HepG2 (cell line): ENCODE results near the gene CA12. TPM values are rescaled to one million over a fixed set of nuclear protein-coding genes. Genes with fewer than 3 reads are reported as not detected.

Experiments
- ATAC-seq: fragments of 200-7000 bp; cut with Tn5 transposase; 3 replicates; pipeline ENCODE4 v1.9.1; 2020; ENCODE audit warnings: mild to moderate bottlenecking, moderate library complexity
- BruUV-seq: library from RNA; stranded (reverse); fragments of 400-500 nt; replicated peaks from 2 replicates; lab custom pipeline; 2021; lab: Mats Ljungman, UMichigan
- CTCF ChIA-PET: fragments of 300-600 bp; formaldehyde crosslinking; extraction: SDS; loops from one replicate; lab custom pipeline; 2021; ENCODE audit warnings: low total read pairs, inconsistent platforms, low intra/inter-chr PET ratio; lab: Yijun Ruan, JAX
- POLR2A ChIA-PET: fragments of 350-600 bp; sonication (Branson Sonifier 250); formaldehyde crosslinking; loops from one replicate; lab custom pipeline; 2020; ENCODE audit warnings: antibody characterized with exemption, inconsistent platforms; lab: Yijun Ruan, JAX
- DNase-seq: peaks from one replicate; pipeline ENCODE4 v3.0.0-alpha.2; 2015; ENCODE audit warnings: low spot score
- FAIRE-seq: peaks from 3 replicates; lab custom pipeline; 2011; peaks lifted over from hg19 to GRCh38; lab: Jason Lieb, UNC
- H2AFZ ChIP-seq: one replicate; pipeline ENCODE4 v1.6.1; 2011; ENCODE audit warnings: low read length, inconsistent platforms
- H3K27ac ChIP-seq: fragments of 300-600 bp; 3 replicates; pipeline ENCODE4 v1.8.0; 2011; ENCODE audit warnings: mixed run types, mild to moderate bottlenecking, mixed read lengths, low read length, inconsistent platforms; ENCODE audit not compliant: insufficient read depth; ENCODE audit errors: extremely low read length
- H3K27me3 ChIP-seq, 2 experiments: fragments of 200-600 bp in 1 of 2; 2 replicates in 1 of 2; 3 replicates in 1 of 2; pipeline versions ENCODE4 v1.6.0 to v1.8.0; 2011; ENCODE audit warnings: low read length in 2 of 2, mild to moderate bottlenecking in 2 of 2, moderate library complexity in 2 of 2, inconsistent platforms in 1 of 2; ENCODE audit not compliant: insufficient read depth in 2 of 2, control insufficient read depth in 1 of 2
- H3K36me3 ChIP-seq, 2 experiments: fragments of 200-600 bp in 1 of 2; replicated peaks in 1 of 2; 2 replicates in 1 of 2; 3 replicates in 1 of 2; pipeline versions ENCODE4 v1.5.1 to v1.8.0; 2011; ENCODE audit warnings: low read length in 2 of 2, inconsistent platforms in 1 of 2; ENCODE audit not compliant: insufficient read depth in 2 of 2, control insufficient read depth in 1 of 2
- H3K4me1 ChIP-seq: 2 replicates; pipeline ENCODE4 v1.5.1; 2012; ENCODE audit warnings: low read length, inconsistent platforms; ENCODE audit not compliant: insufficient read depth
- H3K4me2 ChIP-seq: 2 replicates; pipeline ENCODE4 v1.6.0; 2011; ENCODE audit warnings: low read depth, low read length, inconsistent platforms
- H3K4me3 ChIP-seq, 3 experiments: fragments of 200-600 bp in 1 of 3; sonication (generic), shearing (Covaris generic) in 1 of 3; replicated peaks in 1 of 3; 2 replicates each; pipeline ENCODE4 v1.5.1; 2011 to 2016; ENCODE audit warnings: low read length in 3 of 3, inconsistent platforms in 2 of 3, low read depth in 2 of 3, mild to moderate bottlenecking in 2 of 3, control low read depth in 1 of 3, mixed read lengths in 1 of 3; ENCODE audit not compliant: insufficient read depth in 1 of 3
- H3K79me2 ChIP-seq: one replicate; pipeline ENCODE4 v1.6.1; 2011; ENCODE audit warnings: low read length, inconsistent platforms; ENCODE audit not compliant: insufficient read depth
- H3K9ac ChIP-seq: 2 replicates; pipeline ENCODE4 v1.6.0; 2011; ENCODE audit warnings: mild to moderate bottlenecking, low read depth, low read length, inconsistent platforms; ENCODE audit not compliant: insufficient read depth
- H3K9me3 ChIP-seq: 2 replicates; pipeline ENCODE4 v1.5.1; 2012; ENCODE audit warnings: mild to moderate bottlenecking, low read length
- H4K20me1 ChIP-seq: 2 replicates; pipeline ENCODE4 v1.6.0; 2011; ENCODE audit warnings: inconsistent platforms, mild to moderate bottlenecking, low read length, moderate library complexity; ENCODE audit not compliant: insufficient read depth
- CCDC6 ChIP-seq: sonication (generic); formaldehyde crosslinking; IDR thresholded peaks from 2 replicates; pipeline ENCODE4 v1.8.1; 2022; ENCODE audit warnings: mild to moderate bottlenecking, missing genetic modification reagents, moderate library complexity
- FOSL2 ChIP-seq: sonication (generic); formaldehyde crosslinking; IDR thresholded peaks from 2 replicates; pipeline ENCODE4 v1.4.0; 2020; ENCODE audit warnings: missing genetic modification reagents
- FOXA3 ChIP-seq: IDR thresholded peaks from 2 replicates; pipeline ENCODE4 v1.6.1; 2016; ENCODE audit warnings: missing genetic modification reagents, missing compliant biosample characterization
- HMG20B ChIP-seq: conservative IDR thresholded peaks from 2 replicates; pipeline ENCODE4 v1.6.1; 2016; ENCODE audit warnings: missing genetic modification reagents, missing compliant biosample characterization
- TBX3 ChIP-seq: fragments of 450-650 bp; IDR thresholded peaks from 2 replicates; pipeline ENCODE4 v1.6.1; 2017; ENCODE audit warnings: antibody characterized with exemption, mild to moderate bottlenecking, inconsistent platforms, borderline replicate concordance
- TCF7 ChIP-seq: sonication (generic); IDR thresholded peaks from 2 replicates; pipeline ENCODE4 v1.6.1; 2016; ENCODE audit warnings: antibody characterized with exemption, low read depth
- WIZ ChIP-seq: sonication (generic); formaldehyde crosslinking; IDR thresholded peaks from 2 replicates; pipeline ENCODE4 v1.5.1; 2020; ENCODE audit warnings: mild to moderate bottlenecking, missing genetic modification reagents
- ZNF260 ChIP-seq: sonication (generic); formaldehyde crosslinking; IDR thresholded peaks from 2 replicates; pipeline ENCODE4 v1.4.0; 2020; ENCODE audit warnings: missing genetic modification reagents, low read depth, mild to moderate bottlenecking, borderline replicate concordance
- ZNF407 ChIP-seq: sonication (generic); formaldehyde crosslinking; IDR thresholded peaks from one replicate; pipeline ENCODE4 v1.5.1; 2020; ENCODE audit warnings: mild to moderate bottlenecking, missing genetic modification reagents; ENCODE audit errors: not compliant biosample characterization
- ZNF570 ChIP-seq: sonication (generic); formaldehyde crosslinking; IDR thresholded peaks from 2 replicates; pipeline ENCODE4 v1.4.0; 2020; ENCODE audit warnings: mild to moderate bottlenecking, missing genetic modification reagents, borderline replicate concordance
- whole genome bisulfite sequencing: methylation state at CpG from one replicate; pipeline ENCODE4 v1.1.6; 2017; ENCODE audit warnings: low lambda C conversion rate; 5-methylcytosine and 5-hydroxymethylcytosine counted together
- in situ Hi-C: cut with HindIII; loops from 2 replicates; pipeline ENCODE4 v1.10.0; 2017; ENCODE audit warnings: low pct_unique_long_range_greater_than_20kb; ENCODE audit not compliant: extremely low pct_ligation_motif_present
- intact Hi-C: fragments of 100-400 bp; cut with micrococcal nuclease; formaldehyde crosslinking; loops from one replicate; pipeline ENCODE4 v1.10.0; 2022; ENCODE audit not compliant: unreplicated experiment
- polyA plus RNA-seq, 8 experiments: library from polyadenylated mRNA; depleted of rRNA in 3 of 8; stranded (reverse) in 7 of 8; unstranded in 1 of 8; fragments of >200 nt; fragmentation: Illumina TruSeq in 4 of 8; extraction: Trizol in 4 of 8; gene quantifications; 2 replicates each; pipeline versions ENCODE4 v1.2.1 to v1.2.3, GENCODE V29; 2011 to 2016; ENCODE audit warnings: low read depth in 4 of 8, missing spikeins in 1 of 8, mixed read lengths in 1 of 8; ENCODE audit not compliant: insufficient read depth in 1 of 8
- total RNA-seq, 5 experiments: library from RNA; depleted of rRNA; stranded (reverse); fragments of >200 nt; fragmentation: Illumina TruSeq; extraction: Trizol; gene quantifications; 2 replicates each; pipeline ENCODE4 v1.2.3, GENCODE V29; 2016; ENCODE audit warnings: low read depth in 1 of 5

CA12 gene
- total and polyA plus RNA-seq, 2 of the 13 experiments (the other 11 are each of a cell fraction or from before 2014, with no cell fraction given), result 0.07 to 0.20 TPM

GRCh38 chr15:63392361-63393009, 10.8 kb upstream of the CA12 start:
- Histone ChIP-seq H3K9me3 (no peaks in the 10 kb centered on the region), H3K79me2 (no peaks in the 10 kb centered on the region), H4K20me1 (no peaks in the 10 kb centered on the region), H3K4me3 (no peak overlapping the region), H2AFZ (no peak overlapping the region), H3K4me1 (peaks cover 41% of the 10 kb centered on the region), H3K9ac (no peak overlapping the region), H3K36me3 (no peaks in the 10 kb centered on the region), H3K4me2 (no peak overlapping the region; the same call in 1 of the 2 replicates), H3K27ac (no peak overlapping the region)
- ChIA-PET CTCF (no interaction called here), POLR2A (no interaction called here)
- no peak for ATAC-seq
- no peak for FAIRE-seq
- intact Hi-C loops, result no loop called here
- DNase-seq, result no peak
- WGBS, result 3% methylated on average over 7 of the region's 7 CpGs
- TF ChIP-seq FOSL2 (CRISPR knock-in tag) (no peak), TBX3 (no peak), ZNF570 (no peak), ZNF260 (CRISPR knock-in tag) (no peak), FOXA3 (CRISPR knock-in tag) (no peak), HMG20B (CRISPR knock-in tag) (no peak), CCDC6 (no peak), WIZ (CRISPR knock-in tag) (no peak)
- TF ChIP-seq, all 625 proteins: peak for 0
- no TSS peak for BruUV-seq
- H3K27me3 ChIP-seq, result peaks cover 0 to 35% of the 10 kb centered on the region in 2 experiments; a peak in 1 of 5 replicates
- in situ Hi-C loops, result no loop called here

DNA sequence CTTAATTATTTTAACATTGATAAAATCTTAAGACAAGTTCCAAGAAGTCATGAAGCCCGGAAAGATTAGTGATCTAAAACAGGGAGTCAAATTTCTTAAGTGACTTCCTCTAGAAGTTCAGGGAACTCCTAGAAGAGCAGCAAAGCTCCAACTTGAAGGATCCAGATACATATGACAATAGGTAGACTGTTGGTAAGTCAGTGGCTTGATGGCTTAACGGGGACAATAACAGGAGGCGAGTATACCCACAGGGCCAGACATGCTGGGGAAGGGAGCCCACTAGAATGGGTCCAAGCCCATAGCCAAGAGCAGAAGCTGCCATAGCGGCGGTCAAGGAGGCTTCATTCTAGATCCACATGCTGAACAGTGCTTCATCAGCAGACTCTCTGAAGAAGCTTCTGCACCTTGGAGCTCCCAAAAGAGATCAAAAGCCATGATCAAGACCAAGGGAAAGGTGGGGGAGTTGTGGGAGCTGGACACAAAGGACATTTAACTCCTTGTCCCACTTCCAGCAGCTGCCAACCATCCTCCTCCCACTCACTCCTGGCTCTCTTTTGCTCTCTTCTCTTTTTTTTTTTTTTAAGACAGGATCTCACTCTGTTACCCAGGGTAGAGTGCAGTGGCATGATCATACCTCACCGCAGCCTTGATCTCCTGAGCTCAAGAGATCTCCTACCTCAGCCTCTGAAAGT, 10.2 kb upstream of the CA12 start:
- intact Hi-C loops (no loop called here), in situ Hi-C loops (no loop called here)
- ChIA-PET CTCF (no interaction called here), POLR2A (no interaction called here)
- no peak overlapping the region for H2AFZ ChIP-seq
- no peak overlapping the region for H3K4me2 ChIP-seq
- H3K79me2 ChIP-seq, result no peaks in the 10 kb centered on the region
- H3K9ac ChIP-seq, result no peak overlapping the region
- no peak for DNase-seq
- no peak overlapping the region for H3K4me3 ChIP-seq
- H3K4me1 ChIP-seq, result peaks cover 37% of the 10 kb centered on the region
- H3K27ac ChIP-seq, result no peak overlapping the region
- no peaks in the 10 kb centered on the region for H4K20me1 ChIP-seq
- peaks cover 0 to 38% of the 10 kb centered on the region in 2 experiments; a peak in 1 of 5 replicates for H3K27me3 ChIP-seq
- 34% methylated on average over 6 of the region's 6 CpGs for WGBS
- no peaks in the 10 kb centered on the region for H3K9me3 ChIP-seq
- no peaks in the 10 kb centered on the region for H3K36me3 ChIP-seq
- BruUV-seq, result no TSS peak
- no peak for ATAC-seq
- FAIRE-seq, result no peak
- TF ChIP-seq ZNF407 (CRISPR knock-in tag) (no peak), TCF7 (no peak)
